Right lobe of liver (tissue), 6 donors: Measurements from ENCODE around the gene AK5. TPM values are rescaled to one million over a fixed set of nuclear protein-coding genes. Genes with fewer than 3 reads are reported as not detected.

Experiments
- ATAC-seq, 4 donors: fragments of 200-7000 bp; cut with Tn5 transposase; one replicate each; pipeline ENCODE4 v1.9.1; 2020; ENCODE audit warnings: mild to moderate bottlenecking in 4 of 4, moderate library complexity in 4 of 4
- DNase-seq, 3 donors: peaks; one replicate each; pipeline ENCODE4 v3.0.0-alpha.2; 2020
- H3K27ac ChIP-seq, 3 donors: fragments of 200-600 bp; one replicate each; pipeline ENCODE4 v1.8.0; 2022
- H3K27me3 ChIP-seq, 2 donors: fragments of 200-600 bp; one replicate each; pipeline ENCODE4 v1.8.0; 2022
- H3K36me3 ChIP-seq, 4 donors: fragments of 200-600 bp; sonication (generic) in 1 of 4; one replicate each; pipeline versions ENCODE4 v1.5.1 to v1.8.0; 2017 to 2022; ENCODE audit warnings: control low read depth in 1 of 4
- H3K4me1 ChIP-seq, 4 donors: fragments of 200-600 bp; sonication (generic) in 1 of 4; one replicate each; pipeline versions ENCODE4 v1.5.1 to v1.8.0; 2017 to 2022; ENCODE audit warnings: control low read depth in 1 of 4
- H3K4me3 ChIP-seq, 3 donors: fragments of 200-600 bp; one replicate each; pipeline ENCODE4 v1.8.0; 2022
- H3K9me3 ChIP-seq, 4 donors: fragments of 200-600 bp; sonication (generic) in 1 of 4; one replicate each; pipeline versions ENCODE4 v1.5.1 to v1.8.0; 2017 to 2022; ENCODE audit warnings: control low read depth in 1 of 4
- CTCF ChIP-seq, 4 donors: fragments of 200-600 bp in 3 of 4; fragments of 450-650 bp in 1 of 4; IDR thresholded peaks; one replicate each; pipeline versions ENCODE4 v1.5.1 to v1.8.0; 2016 to 2022; ENCODE audit warnings: antibody characterized with exemption in 4 of 4, mild to moderate bottlenecking in 2 of 4
- POLR2A ChIP-seq: fragments of 450-650 bp; IDR thresholded peaks from one replicate; pipeline ENCODE4 v1.6.1; 2017; ENCODE audit warnings: antibody characterized with exemption, mild to moderate bottlenecking
- WGBS: methylation state at CpG from one replicate; pipeline ENCODE4 v1.1.6; 2018; ENCODE audit warnings: low coverage, low lambda C conversion rate; ENCODE audit not compliant: insufficient coverage; ENCODE audit errors: missing lambda C conversion rate; 5-methylcytosine and 5-hydroxymethylcytosine counted together
- intact Hi-C, 2 donors: fragments of 100-400 bp; cut with DNase I; formaldehyde crosslinking; loops; one replicate each; pipeline versions ENCODE4 v1.11.2 to v1.14.1; 2022
- total RNA-seq, 6 experiments: library from RNA; depleted of rRNA in 2 of 6; stranded (reverse); fragments of >200 nt in 2 of 6; fragmentation: NEBNext Ultra II Directional in 3 of 6; extraction: Animal tissue kit (Norgen Biotek cat#: 25700) in 3 of 6; gene quantifications; one replicate each; pipeline versions ENCODE4 v1.1.0 to v1.2.4, GENCODE V29; 2016 to 2023
- donor health status: DM: no; HTN: yes; CAD: no.
- donor health status: DM: no; HTN: no; CAD: no.
- donor health status: DM: no; HTN: no; CAD: no.
- donor health status: DM: no; HTN: yes; CAD: no.
- donor health status: DM: no; HTN: yes; CAD: no.

Gene AK5
- total RNA-seq, 6 experiments from 2014 or later: 0.47 to 0.53 TPM; not detected in 4

- Histone ChIP-seq H3K9me3 (no peaks in the 10 kb centered on the region), H3K4me3 (no peak overlapping the region), H3K4me1 (no peaks in the 10 kb centered on the region), H3K36me3 (no peaks in the 10 kb centered on the region), H3K27ac (no peak overlapping the region), H3K27me3 (no peaks in the 10 kb centered on the region)
- intact Hi-C loops: no loop called here
- no peak for DNase-seq
- no peak for ATAC-seq
- TF ChIP-seq CTCF (IDR thresholded peaks at IDR 0.05) (no peak), POLR2A (no peak)
Observed at GRCh38 chr1:77395051-77395450, 113.2 kb downstream of the AK5 start.

GRCh38 chr1:77398152-77398551 is 116.3 kb downstream of the AK5 start:
- Histone ChIP-seq H3K27ac (no peak overlapping the region), H3K9me3 (no peaks in the 10 kb centered on the region), H3K27me3 (no peaks in the 10 kb centered on the region), H3K4me1 (no peaks in the 10 kb centered on the region), H3K36me3 (no peaks in the 10 kb centered on the region), H3K4me3 (no peak overlapping the region)
- TF ChIP-seq POLR2A: no peak
- no peak for TF ChIP-seq CTCF (IDR thresholded peaks at IDR 0.05)
- intact Hi-C loops: no loop called here
- ATAC-seq (no peak), DNase-seq (no peak)
- WGBS: 50% methylated on average over 2 of the region's 3 CpGs

- Histone ChIP-seq H3K36me3 (no peaks in the 10 kb centered on the region), H3K9me3 (no peaks in the 10 kb centered on the region), H3K4me3 (no peak overlapping the region), H3K4me1 (no peaks in the 10 kb centered on the region), H3K27me3 (no peaks in the 10 kb centered on the region), H3K27ac (no peak overlapping the region)
- no peak for DNase-seq
- TF ChIP-seq CTCF (IDR thresholded peaks at IDR 0.05) (no peak), POLR2A (no peak)
- ATAC-seq: no peak
- intact Hi-C loops: no loop called here
- WGBS: 60% methylated on average over 6 of the region's 6 CpGs
Observed at GRCh38 chr1:77399250-77400086, 117.6 kb downstream of the AK5 start.

- Histone ChIP-seq H3K4me3 (no peak overlapping the region), H3K27me3 (no peaks in the 10 kb centered on the region), H3K9me3 (no peaks in the 10 kb centered on the region), H3K36me3 (no peaks in the 10 kb centered on the region), H3K4me1 (no peaks in the 10 kb centered on the region), H3K27ac (no peak overlapping the region)
- no peak for TF ChIP-seq POLR2A
- TF ChIP-seq CTCF (IDR thresholded peaks at IDR 0.05): no peak
- no peak for ATAC-seq
- DNase-seq: no peak
- intact Hi-C loops: no loop called here
- 55% methylated on average over 2 of the region's 2 CpGs for WGBS
Observed at GRCh38 chr1:77400781-77401180, 119.0 kb downstream of the AK5 start.
